SK-N-SH (cell line): ENCODE measurements around the gene WDR83. TPM values are rescaled to one million over a fixed set of nuclear protein-coding genes. Genes with fewer than 3 reads are reported as not detected.

Experiments used
- CTCF ChIA-PET: fragments of 300-600, 350-600 bp; formaldehyde crosslinking; extraction: SDS; loops from one replicate; lab custom pipeline; 2021; lab: Yijun Ruan, JAX
- POLR2A ChIA-PET: fragments of 350-600 bp; sonication (Branson Sonifier 250); formaldehyde crosslinking; extraction: SDS; loops from one replicate; lab custom pipeline; 2020; ENCODE audit warnings: antibody characterized with exemption, inconsistent platforms; lab: Yijun Ruan, JAX
- DNase-seq: peaks from one replicate; pipeline ENCODE4 v3.0.0; 2012
- H2AFZ ChIP-seq: fragments of 200-600 bp; sonication (generic); 2 replicates; pipeline ENCODE4 v1.8.1; 2016; ENCODE audit warnings: antibody characterized with exemption, mild to moderate bottlenecking, low read depth
- H3F3A ChIP-seq: fragments of 200-600 bp; sonication (generic); replicated peaks from 2 replicates; pipeline ENCODE3; 2016; ENCODE audit warnings: antibody characterized with exemption, mild to moderate bottlenecking; ENCODE audit not compliant: insufficient read depth
- H3K27ac ChIP-seq, 2 experiments: fragments of 200-500 bp in 1 of 2; fragments of 200-600 bp in 1 of 2; sonication (Bioruptor generic) in 1 of 2; sonication (generic), shearing (Covaris generic) in 1 of 2; 2 replicates each; pipeline versions ENCODE4 v1.5.1 to v1.6.1; 2014 to 2016; ENCODE audit warnings: low read depth in 2 of 2, inconsistent platforms in 1 of 2, low read length in 1 of 2, mild to moderate bottlenecking in 1 of 2, mixed read lengths in 1 of 2
- H3K27me3 ChIP-seq: fragments of 200-600 bp; sonication (generic), shearing (Covaris generic); 2 replicates; pipeline ENCODE4 v1.6.1; 2016; ENCODE audit warnings: mixed run types; ENCODE audit not compliant: insufficient read depth
- H3K36me3 ChIP-seq, 2 experiments: fragments of 200-500 bp in 1 of 2; fragments of 200-600 bp in 1 of 2; sonication (Bioruptor generic) in 1 of 2; sonication (generic) in 1 of 2; replicated peaks in 1 of 2; 2 replicates each; pipeline versions ENCODE3 to v1.5.1; 2014 to 2016; ENCODE audit warnings: low read length in 1 of 2, mild to moderate bottlenecking in 1 of 2; ENCODE audit not compliant: insufficient read depth in 2 of 2, control insufficient read depth in 1 of 2
- H3K4me1 ChIP-seq, 2 experiments: fragments of 200-500 bp in 1 of 2; fragments of 200-600 bp in 1 of 2; sonication (Bioruptor generic) in 1 of 2; sonication (generic), shearing (Covaris generic) in 1 of 2; 2 replicates each; pipeline versions ENCODE4 v1.5.1 to v1.6.1; 2014 to 2016; ENCODE audit warnings: low read depth in 1 of 2, low read length in 1 of 2, mixed run types in 1 of 2; ENCODE audit not compliant: insufficient read depth in 2 of 2, control insufficient read depth in 1 of 2
- H3K4me2 ChIP-seq: fragments of 200-600 bp; sonication (generic), shearing (Covaris generic); 2 replicates; pipeline ENCODE4 v1.6.1; 2017; ENCODE audit warnings: mixed run types
- H3K4me3 ChIP-seq, 2 experiments: fragments of 200-500 bp in 1 of 2; fragments of 200-600 bp in 1 of 2; sonication (Bioruptor generic) in 1 of 2; sonication (generic), shearing (Covaris generic) in 1 of 2; 2 replicates each; pipeline versions ENCODE4 v1.5.1 to v1.8.1; 2014 to 2016; ENCODE audit warnings: low read depth in 2 of 2, inconsistent platforms in 1 of 2, low read length in 1 of 2, mild to moderate bottlenecking in 1 of 2, mixed read lengths in 1 of 2, moderate library complexity in 1 of 2
- H3K79me2 ChIP-seq: fragments of 200-600 bp; sonication (generic); 2 replicates; pipeline ENCODE4 v1.8.1; 2017; ENCODE audit warnings: mild to moderate bottlenecking; ENCODE audit not compliant: insufficient read depth
- H3K9ac ChIP-seq: fragments of 200-600 bp; sonication (generic); 2 replicates; pipeline ENCODE4 v1.6.1; 2017; ENCODE audit warnings: mixed run types
- H3K9me2 ChIP-seq: fragments of 200-600 bp; sonication (generic); 2 replicates; pipeline ENCODE4 v1.6.1; 2017; ENCODE audit warnings: mixed run types
- H3K9me3 ChIP-seq: fragments of 200-600 bp; sonication (generic); 2 replicates; pipeline ENCODE4 v1.6.1; 2017; ENCODE audit warnings: mixed run types, mild to moderate bottlenecking, moderate library complexity
- H4K20me1 ChIP-seq: fragments of 200-600 bp; sonication (generic); 2 replicates; pipeline ENCODE4 v1.6.1; 2017; ENCODE audit warnings: mild to moderate bottlenecking, mixed run types; ENCODE audit not compliant: insufficient read depth
- CTCF ChIP-seq: fragments of 200-600 bp; sonication (generic); IDR thresholded peaks from 2 replicates; pipeline ENCODE4 v1.6.1; 2017; ENCODE audit warnings: antibody characterized with exemption, mild to moderate bottlenecking, moderate library complexity
- ELF1 ChIP-seq: IDR thresholded peaks from 2 replicates; pipeline ENCODE4 v1.4.0; 2012
- EP300 ChIP-seq, 2 experiments: IDR thresholded peaks; 2 replicates each; pipeline versions ENCODE4 v1.4.0 to v1.6.1; 2012; ENCODE audit warnings: borderline replicate concordance in 1 of 2, low read depth in 1 of 2, low read length in 1 of 2
- FOSL2 ChIP-seq: IDR thresholded peaks from 2 replicates; pipeline ENCODE4 v1.4.0; 2012; ENCODE audit warnings: low read depth, mild to moderate bottlenecking, moderate library complexity, borderline replicate concordance
- FOXJ3 ChIP-seq: sonication (generic); formaldehyde crosslinking; IDR thresholded peaks from 2 replicates; pipeline ENCODE4 v1.5.1; 2020; ENCODE audit warnings: mild to moderate bottlenecking, missing genetic modification reagents
- FOXM1 ChIP-seq: IDR thresholded peaks from 2 replicates; pipeline ENCODE4 v1.4.0; 2012; ENCODE audit warnings: low read depth, mild to moderate bottlenecking
- GATA2 ChIP-seq: sonication (generic); formaldehyde crosslinking; IDR thresholded peaks from 2 replicates; pipeline ENCODE4 v1.5.0; 2020; ENCODE audit warnings: mild to moderate bottlenecking, missing genetic modification reagents
- IRF3 ChIP-seq: fragments of 150-350 bp; IDR thresholded peaks from 2 replicates; pipeline ENCODE4 v1.6.1; 2016; ENCODE audit warnings: mild to moderate bottlenecking, low read depth, low read length
- JUND ChIP-seq: IDR thresholded peaks from 2 replicates; pipeline ENCODE4 v1.4.0; 2012
- MAX ChIP-seq: IDR thresholded peaks from 2 replicates; pipeline ENCODE4 v1.4.0; 2012; ENCODE audit warnings: low read depth
- MEF2A ChIP-seq: IDR thresholded peaks from 2 replicates; pipeline ENCODE4 v1.4.0; 2012; ENCODE audit warnings: low read depth, borderline replicate concordance
- MXI1 ChIP-seq: IDR thresholded peaks from 2 replicates; pipeline ENCODE4 v1.6.1; 2012; ENCODE audit warnings: mild to moderate bottlenecking, low read depth, low read length, improper control_type of control experiment
- NFIC ChIP-seq: IDR thresholded peaks from 2 replicates; pipeline ENCODE4 v1.4.0; 2012; ENCODE audit warnings: borderline replicate concordance
- NRF1 ChIP-seq: IDR thresholded peaks from 2 replicates; pipeline ENCODE4 v1.6.1; 2012; ENCODE audit warnings: low read depth, mild to moderate bottlenecking, low read length
- PBX3 ChIP-seq: IDR thresholded peaks from 2 replicates; pipeline ENCODE4; 2012
- POLR2AphosphoS5 ChIP-seq: IDR thresholded peaks from 2 replicates; pipeline ENCODE4 v1.6.1; 2012; ENCODE audit warnings: low read depth, low read length
- RAD21 ChIP-seq: IDR thresholded peaks from 2 replicates; pipeline ENCODE4 v1.6.1; 2012; ENCODE audit warnings: mild to moderate bottlenecking, low read length
- RCOR1 ChIP-seq: fragments of 150-350 bp; IDR thresholded peaks from 2 replicates; pipeline ENCODE4 v1.6.1; 2017; ENCODE audit warnings: antibody characterized with exemption, low read length
- REST ChIP-seq: IDR thresholded peaks from 2 replicates; pipeline ENCODE4 v1.6.1; 2012; ENCODE audit warnings: mild to moderate bottlenecking, low read depth, low read length, moderate library complexity
- RFX5 ChIP-seq: IDR thresholded peaks from 2 replicates; pipeline ENCODE4 v1.6.1; 2012; ENCODE audit warnings: mild to moderate bottlenecking, improper control_type of control experiment, low read length
- TCF12 ChIP-seq: IDR thresholded peaks from 2 replicates; pipeline ENCODE4 v1.4.0; 2012
- ZBTB33 ChIP-seq: IDR thresholded peaks from 2 replicates; pipeline ENCODE4 v1.4.0; 2012; ENCODE audit warnings: low read depth, borderline replicate concordance
- WGBS: methylation state at CpG from one replicate; pipeline ENCODE4 v1.1.6; 2017; ENCODE audit warnings: low lambda C conversion rate; 5-methylcytosine and 5-hydroxymethylcytosine counted together
- polyA plus RNA-seq, 3 experiments: library from polyadenylated mRNA; depleted of rRNA; stranded (reverse); fragments of >200 nt; gene quantifications; 2 replicates each; pipeline ENCODE4 v1.2.3, GENCODE V29; 2012

Gene WDR83
- polyA plus RNA-seq, 1 of the 3 experiments (the other 2 are of a cell fraction): 18.2 TPM

GRCh38 chr19:12722566-12723380, 56.2 kb downstream of the WDR83 start:
- no peaks in the 10 kb centered on the region for H4K20me1 ChIP-seq
- peaks cover 10 to 16% of the 10 kb centered on the region in 2 experiments for H3K36me3 ChIP-seq
- no peaks in the 10 kb centered on the region for H3K9me2 ChIP-seq
- H3K9ac ChIP-seq: peak overlapping the region; percentile 95
- peaks cover 57% of the 10 kb centered on the region for H3K79me2 ChIP-seq
- peak overlapping the region; percentile 63 to 85 for H3K4me3 ChIP-seq
- no peaks in the 10 kb centered on the region for H3K27me3 ChIP-seq
- H3K4me2 ChIP-seq: peak overlapping the region; percentile 99
- H3F3A ChIP-seq: peaks cover 17% of the 10 kb centered on the region
- 1% methylated on average over 29 of the region's 32 CpGs for WGBS
- H3K9me3 ChIP-seq: no peaks in the 10 kb centered on the region
- CTCF ChIA-PET: interaction anchor here (0.7 to 3.8 kb wide), 10 partner anchors 10 to 125 kb away, joined by 3 to 25 read pairs (median 4); partner anchors contain the start of genes GET3 and TRIR
- POLR2A ChIA-PET: interaction anchor here (0.6 to 1.7 kb wide), 13 partner anchors 9 to 223 kb away, joined by 3 to 6 read pairs (median 3); partner anchors contain the start of genes FBXW9, GET3, JUNB and RAD23A
- H3K27ac ChIP-seq: peak overlapping the region; percentile 89
- peak; percentile 96 for DNase-seq
- H2AFZ ChIP-seq: peak overlapping the region; percentile 75
- peaks cover 7 to 8% of the 10 kb centered on the region in 2 experiments; a peak in 3 of 4 replicates for H3K4me1 ChIP-seq
- TF ChIP-seq GATA2 (no peak), MAX (peak; percentile 92), RCOR1 (0 out of 2 replicates have a peak, but pooled peaks have one; percentile 33), RFX5 (no peak; the same call in 1 of the 2 replicates), NFIC (no peak; the same call in 1 of the 2 replicates), PBX3 (no peak), MEF2A (no peak), CTCF (no peak), REST (peak; percentile 17), FOXJ3 (no peak), JUND (no peak), MXI1 (peak; percentile 90), ELF1 (peak; percentile 69; the same call in 1 of the 2 replicates), RAD21 (no peak), FOXM1 (peak; percentile 42; the same call in 1 of the 2 replicates), POLR2AphosphoS5 (peak; percentile 76), ZBTB33 (peak; percentile 53; the same call in 1 of the 2 replicates), TCF12 (no peak; the same call in 1 of the 2 replicates), NRF1 (0 out of 2 replicates have a peak, but pooled peaks have one; percentile 16), FOSL2 (no peak), EP300 (IDR thresholded peaks at IDR 0.05; ENCODE audit: borderline replicate concordance in 1 of 2, low read depth in 1 of 2, low read length in 1 of 2) (no peak), IRF3 (no peak; the same call in 1 of the 2 replicates)
